Epidermal melanocyte (primary cell): Measurements from ENCODE around the gene CMPK1.
A peak's percentile ranks its signal among the peaks of the same experiment; 100 is the strongest.
"Not testable (repeated sequence)": the region's sequence is repeated elsewhere in the genome, so short reads cannot be mapped to it uniquely, and the experiment has no call there.

Source experiments
- DNase-seq: peaks from one replicate; pipeline ENCODE4 v3.0.0; 2011; ENCODE audit warnings: low spot score; ENCODE audit not compliant: insufficient read length

The CMPK1 gene

GRCh38 chr1:47337350-47337749 is 3.8 kb downstream of the CMPK1 start:
- no peak for DNase-seq

- DNase-seq, result no peak
Measured at GRCh38 chr1:47338249-47339077, 4.9 kb downstream of the CMPK1 start.

DNA sequence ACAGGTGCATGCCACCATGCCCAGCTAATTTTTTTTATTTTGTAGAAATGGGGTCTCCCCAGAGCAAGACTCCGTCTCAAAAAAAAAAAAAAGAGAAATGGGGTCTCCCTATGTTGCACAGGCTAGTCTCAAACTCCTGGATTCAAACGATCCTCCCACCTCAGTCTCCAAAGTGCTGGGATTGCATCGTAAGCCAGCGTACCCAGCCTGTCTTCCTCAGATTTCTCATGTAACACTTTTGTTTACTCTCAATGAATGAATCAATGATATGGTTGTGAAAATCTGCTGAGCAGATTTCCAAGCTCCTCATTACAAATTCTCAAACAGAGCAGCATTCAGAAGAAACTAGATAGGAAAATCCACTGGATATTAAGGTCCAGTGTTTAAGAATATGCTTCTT is 6.6 kb downstream of the CMPK1 start:
- DNase-seq, result no peak

DNA sequence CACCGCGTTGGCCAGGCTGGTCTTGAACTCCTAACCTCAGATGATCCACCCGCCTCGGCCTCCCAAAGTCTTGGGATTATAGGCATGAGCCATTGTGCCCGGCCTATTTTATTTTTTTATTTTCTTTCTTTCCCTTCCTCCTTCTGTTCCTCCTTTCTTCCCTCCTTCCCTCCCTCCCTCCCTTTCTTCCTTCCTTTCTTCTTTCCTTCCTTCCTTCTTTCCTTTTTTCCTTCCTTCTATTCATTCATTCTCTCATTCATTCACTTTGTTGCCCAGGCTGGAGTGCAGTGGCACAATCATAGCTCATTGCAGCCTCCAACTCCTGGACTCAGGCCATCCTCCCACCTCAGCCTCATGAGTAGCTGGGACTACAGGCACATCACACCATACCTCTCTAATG is 13.4 kb downstream of the CMPK1 start:
- DNase-seq, result not testable (repeated sequence)

DNA sequence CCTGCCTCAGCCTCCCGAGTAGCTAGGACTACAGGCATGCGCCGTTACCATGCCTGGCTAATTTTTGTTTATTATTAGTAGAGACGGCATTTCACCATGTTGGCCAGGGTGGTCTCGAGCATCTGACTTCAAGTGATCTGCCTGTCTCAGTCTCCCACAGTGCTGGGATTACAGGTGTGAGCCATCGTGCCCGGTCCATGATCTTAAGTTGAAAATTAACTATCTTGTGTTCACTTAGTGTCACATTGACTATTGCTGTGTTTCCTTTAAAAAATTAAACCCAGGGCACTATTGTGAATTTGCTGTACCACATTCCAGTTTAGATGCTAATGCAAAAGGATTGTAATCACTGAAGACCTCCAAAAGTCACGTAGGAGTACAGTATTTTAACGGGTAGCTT is 14.1 kb downstream of the CMPK1 start:
- no peak for DNase-seq

DNA sequence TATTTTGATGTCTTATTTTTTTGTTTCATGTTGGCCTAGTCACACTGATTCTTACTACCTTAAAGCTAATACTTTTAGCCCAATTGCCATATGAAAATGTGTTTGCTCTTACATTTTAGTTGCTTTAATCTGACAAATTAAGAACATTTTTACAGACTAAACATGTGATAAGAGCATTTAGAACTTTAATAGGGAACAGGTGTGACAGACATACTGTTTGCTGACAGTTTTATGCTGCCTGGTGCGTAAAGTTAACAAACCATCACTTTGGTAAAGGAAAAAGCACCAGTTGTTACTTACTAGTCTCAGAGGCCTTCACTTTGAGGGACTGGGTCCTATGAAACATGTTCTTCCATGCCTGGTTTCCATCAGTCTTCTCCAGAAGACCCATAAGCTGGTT is 14.7 kb downstream of the CMPK1 start:
- DNase-seq, result no peak

DNA sequence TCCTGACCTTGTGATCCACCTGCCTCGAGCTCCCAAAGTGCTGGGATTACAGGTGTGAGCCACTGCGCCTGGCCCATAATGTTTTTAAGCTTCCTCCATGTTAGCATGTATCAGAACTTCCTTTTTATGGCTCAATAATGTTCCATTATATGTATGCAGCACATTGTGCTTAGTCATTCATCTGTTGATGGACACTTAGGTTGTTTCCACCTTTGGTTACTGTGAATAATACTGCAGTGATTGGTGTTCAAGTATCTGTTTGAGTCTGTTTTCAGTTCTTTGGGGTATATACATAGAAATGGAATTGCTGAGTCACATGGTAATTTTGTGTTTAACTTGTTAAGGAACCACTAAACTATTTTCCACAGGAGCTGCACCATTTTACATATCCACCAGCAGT is 17.7 kb downstream of the CMPK1 start:
- no peak for DNase-seq

- DNase-seq, result no peak
Measured at GRCh38 chr1:47361380-47361779, 27.8 kb downstream of the CMPK1 start.

GRCh38 chr1:47362828-47363227 is 29.2 kb downstream of the CMPK1 start:
- no peak for DNase-seq

- no peak for DNase-seq
Measured at GRCh38 chr1:47367651-47368050, 34.1 kb downstream of the CMPK1 start.

GRCh38 chr1:47371016-47371517 is 37.5 kb downstream of the CMPK1 start:
- DNase-seq, result no peak

DNA sequence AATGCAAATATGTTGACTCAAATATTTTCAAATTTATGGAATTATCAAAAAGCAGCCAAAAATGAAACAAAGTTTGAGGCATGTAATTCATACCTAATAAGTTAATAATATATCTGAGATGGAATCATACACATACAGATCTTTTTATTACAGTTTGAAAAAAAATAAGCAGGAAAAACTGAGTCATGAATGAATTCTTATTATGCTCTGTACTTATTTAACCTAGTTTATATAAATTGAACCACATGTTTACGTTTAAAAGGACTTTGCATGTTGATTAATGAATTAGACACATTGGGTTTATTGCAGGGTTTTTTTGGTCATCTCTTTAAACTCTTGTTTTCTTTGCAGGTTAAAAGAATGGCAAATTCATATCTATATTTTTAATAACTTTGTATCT is 40.9 kb downstream of the CMPK1 start:
- DNase-seq, result no peak

- DNase-seq, result no peak
Measured at GRCh38 chr1:47378147-47378546, 44.6 kb downstream of the CMPK1 start.

DNA sequence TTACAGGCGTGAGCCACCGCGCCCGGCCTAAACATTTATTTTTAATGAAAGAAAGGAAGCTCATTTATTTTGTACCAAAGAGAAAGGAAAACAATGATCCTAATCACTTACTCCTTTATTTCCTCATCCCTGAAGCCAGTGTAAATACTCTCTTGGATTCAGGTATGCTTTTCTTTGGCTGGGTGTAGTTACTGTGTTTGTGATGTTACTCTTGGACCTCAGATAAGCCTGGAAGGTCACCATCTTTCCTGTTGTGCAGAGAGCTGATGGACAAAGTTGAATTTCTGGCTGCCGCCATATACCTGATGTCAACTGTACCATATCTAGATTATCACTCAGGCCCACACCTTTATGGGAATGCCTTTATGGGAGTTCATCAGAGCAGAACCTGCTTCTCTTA is 47.1 kb downstream of the CMPK1 start:
- no peak for DNase-seq

GRCh38 chr1:47382399-47382983 is 48.9 kb downstream of the CMPK1 start:
- DNase-seq, result no peak

DNA sequence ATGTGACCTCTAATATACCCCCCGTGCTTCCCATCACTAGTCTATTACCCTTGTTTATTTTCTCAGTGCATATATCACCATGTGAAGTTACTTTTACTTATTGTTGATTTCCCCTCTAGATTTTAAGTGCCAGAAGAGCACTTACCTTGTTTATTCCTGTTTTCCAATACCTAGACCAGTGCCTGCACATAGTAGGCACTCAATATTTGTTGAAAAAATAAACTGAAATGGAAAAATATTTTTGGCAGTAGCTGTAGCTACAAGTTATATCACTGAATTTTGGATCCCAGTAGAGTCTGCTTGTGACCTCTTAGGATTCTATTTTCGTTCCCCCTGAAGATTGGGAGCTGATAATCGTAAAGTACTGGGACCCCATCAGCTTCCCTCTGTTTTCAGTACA is 50.5 kb downstream of the CMPK1 start:
- no peak for DNase-seq

DNA sequence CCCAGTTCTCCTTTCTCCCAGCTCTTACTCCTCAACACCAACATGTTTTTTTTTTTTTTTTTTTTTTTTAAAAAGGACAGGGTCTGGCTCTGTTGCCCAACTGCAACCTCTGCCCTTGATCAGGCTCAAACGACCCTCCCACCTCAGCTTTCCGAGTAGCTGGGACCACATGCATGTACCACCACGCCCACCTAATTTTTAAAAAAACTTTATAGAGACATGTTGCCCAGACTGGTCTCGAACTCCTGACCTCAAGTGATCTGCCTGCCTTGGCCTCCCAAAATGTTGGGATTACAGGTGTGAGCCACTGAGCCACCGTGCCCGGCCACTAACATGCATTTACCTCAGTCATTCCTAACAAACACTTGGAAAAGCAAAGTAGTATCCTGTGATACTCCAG is 51.4 kb downstream of the CMPK1 start:
- no peak for DNase-seq

DNA sequence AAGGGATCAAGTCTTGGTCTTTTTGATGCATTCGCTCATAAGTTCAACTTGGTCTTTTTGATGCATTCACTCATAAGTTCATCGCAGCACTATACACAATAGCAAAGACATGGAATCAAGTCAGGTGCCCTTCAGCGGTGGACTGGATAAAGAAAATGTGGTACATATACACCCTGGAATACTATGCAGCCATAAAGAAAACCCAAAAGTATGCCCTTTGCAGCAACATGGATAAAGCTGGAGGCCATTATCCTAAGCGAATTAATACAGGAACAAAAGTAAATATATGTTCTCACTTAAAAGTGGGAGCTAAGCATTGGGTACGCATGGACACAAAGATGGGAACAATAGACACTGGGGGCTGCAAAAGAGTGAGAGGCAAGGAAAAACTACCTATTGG is 52.7 kb downstream of the CMPK1 start:
- DNase-seq, result no peak

DNA sequence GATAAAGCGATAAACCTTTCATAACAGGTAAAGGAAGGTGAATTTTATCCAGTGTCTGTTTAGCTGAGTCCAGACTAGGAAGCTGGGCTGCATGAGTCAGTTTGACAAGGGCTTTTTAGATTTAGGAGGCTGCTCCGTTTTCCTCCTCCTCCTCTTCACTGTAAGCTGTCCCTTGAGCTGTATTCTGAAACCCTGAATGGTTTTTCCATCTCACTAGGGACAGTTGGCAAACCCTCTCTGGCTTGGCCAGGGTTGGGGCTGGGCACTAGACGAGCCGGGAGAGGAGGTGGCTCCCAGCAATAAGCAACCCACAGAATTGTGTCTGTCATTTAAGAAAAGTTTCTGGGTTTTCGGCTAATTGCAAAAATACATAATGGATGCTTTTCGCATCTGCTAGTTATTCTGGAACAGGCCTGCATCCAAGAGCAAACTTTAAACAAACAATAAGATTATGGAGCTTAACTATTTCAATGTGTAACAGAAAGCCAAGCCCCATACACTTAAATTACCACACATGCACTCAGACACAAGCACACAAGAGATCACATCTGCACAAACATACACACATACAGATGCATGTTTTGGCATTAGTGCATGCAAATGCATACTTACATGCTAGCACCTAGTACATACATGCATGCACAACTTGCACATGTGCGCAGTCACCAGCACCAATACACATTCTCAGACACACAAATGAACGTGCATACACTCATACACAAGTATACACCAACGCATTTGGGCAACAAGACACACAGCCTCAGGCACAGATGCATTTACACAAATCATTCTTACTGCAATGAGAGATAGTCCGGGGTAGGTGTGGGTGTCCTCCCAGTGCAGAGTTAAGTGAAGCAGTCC is 54.7 kb downstream of the CMPK1 start:
- no peak for DNase-seq

- DNase-seq, result peak; percentile 55
Measured at GRCh38 chr1:47388891-47389238, 55.3 kb downstream of the CMPK1 start.

- no peak for DNase-seq
Measured at GRCh38 chr1:47389731-47390130, 56.1 kb downstream of the CMPK1 start.

- no peak for DNase-seq
Measured at GRCh38 chr1:47390843-47391242, 57.3 kb downstream of the CMPK1 start.
